ENCODE results near the gene MASP2.
A peak's percentile ranks its signal among the peaks of the same experiment; 100 is the strongest.
"Not testable (repeated sequence)": the region's sequence is repeated elsewhere in the genome, so short reads cannot be mapped to it uniquely, and the experiment has no call there.

MASP2 gene

GRCh38 chr1:11037019-11037739 is 9.9 kb downstream of the MASP2 start:
- DNase-seq, result not testable (repeated sequence)

DNA sequence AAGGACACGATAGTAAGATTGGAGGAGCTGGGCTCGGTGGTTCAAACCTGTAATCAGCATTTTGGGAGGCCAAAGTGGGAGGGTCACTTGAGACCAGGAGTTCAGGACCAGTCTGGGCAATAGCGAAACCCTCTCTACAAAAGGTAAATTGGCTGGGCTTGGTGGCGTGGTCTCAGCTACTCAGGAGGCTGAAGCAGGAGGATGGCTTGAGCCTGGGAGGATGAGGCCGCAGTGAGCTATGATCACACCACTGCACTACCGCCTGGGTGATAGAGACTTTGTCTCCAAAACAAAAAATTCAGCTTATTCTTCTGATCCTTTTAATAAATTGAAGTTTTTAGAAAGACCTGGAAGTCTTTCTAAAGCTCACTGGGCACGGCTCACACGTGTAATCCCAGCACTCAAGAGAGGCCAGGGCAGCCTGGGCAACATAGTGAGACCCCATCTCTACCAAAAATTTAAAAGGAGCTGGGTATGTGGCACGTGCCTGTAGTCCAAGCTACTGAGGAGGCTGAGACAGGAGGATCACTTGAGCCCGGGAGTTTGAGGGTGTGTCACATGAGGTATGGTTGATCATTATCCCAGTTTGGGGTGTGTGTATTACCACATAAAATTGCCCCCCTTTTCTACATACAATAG is 15.3 kb downstream of the MASP2 start:
- no peak for DNase-seq

- no peak for DNase-seq
These were observed 16.2 kb downstream of the MASP2 start for GRCh38 chr1:11030865-11031264.

DNA sequence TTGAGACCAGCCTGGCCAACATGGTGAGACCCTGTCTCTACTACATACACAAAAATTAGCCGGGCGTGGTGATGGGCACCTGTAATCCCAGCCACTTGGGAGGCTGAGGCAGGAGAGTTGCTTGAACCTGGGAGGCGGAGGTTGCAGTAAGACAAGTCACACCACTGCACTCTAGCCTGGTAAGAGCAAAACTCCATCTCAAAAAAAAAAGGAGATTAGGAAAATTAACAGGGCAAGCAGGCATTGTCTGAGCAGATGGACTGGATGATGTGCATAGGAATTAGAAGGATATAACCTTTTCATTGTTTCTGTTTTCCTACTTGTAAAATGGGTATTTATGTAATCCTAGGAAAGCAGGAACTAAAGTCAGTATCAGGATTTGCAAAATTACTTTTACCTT is 19.0 kb downstream of the MASP2 start:
- DNase-seq, result no peak

- no peak for DNase-seq
These were observed 19.7 kb downstream of the MASP2 start for GRCh38 chr1:11027316-11027715.

- no peak for DNase-seq
These were observed 20.1 kb downstream of the MASP2 start for GRCh38 chr1:11026903-11027302.

GRCh38 chr1:11026052-11026451 is 21.0 kb downstream of the MASP2 start:
- no peak for DNase-seq

- no peak for DNase-seq
These were observed 21.4 kb downstream of the MASP2 start for GRCh38 chr1:11025618-11026017.

GRCh38 chr1:11024874-11025203 is 22.2 kb downstream of the MASP2 start:
- DNase-seq, result no peak

- no peak for DNase-seq
These were observed 22.7 kb downstream of the MASP2 start for GRCh38 chr1:11024154-11024873.

DNA sequence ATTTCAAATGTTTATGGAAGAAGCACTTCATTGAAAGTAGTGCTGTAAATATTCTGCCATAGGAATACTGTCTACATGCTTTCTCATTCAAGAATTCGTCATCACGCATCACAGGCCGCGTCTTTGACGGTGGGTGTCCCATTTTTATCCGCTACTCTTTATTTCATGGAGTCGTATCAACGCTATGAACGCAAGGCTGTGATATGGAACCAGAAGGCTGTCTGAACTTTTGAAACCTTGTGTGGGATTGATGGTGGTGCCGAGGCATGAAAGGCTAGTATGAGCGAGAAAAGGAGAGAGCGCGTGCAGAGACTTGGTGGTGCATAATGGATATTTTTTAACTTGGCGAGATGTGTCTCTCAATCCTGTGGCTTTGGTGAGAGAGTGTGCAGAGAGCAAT is 23.8 kb downstream of the MASP2 start:
- DNase-seq, result no peak

GRCh38 chr1:11019971-11020370 is 27.1 kb downstream of the MASP2 start:
- DNase-seq, result no peak

DNA sequence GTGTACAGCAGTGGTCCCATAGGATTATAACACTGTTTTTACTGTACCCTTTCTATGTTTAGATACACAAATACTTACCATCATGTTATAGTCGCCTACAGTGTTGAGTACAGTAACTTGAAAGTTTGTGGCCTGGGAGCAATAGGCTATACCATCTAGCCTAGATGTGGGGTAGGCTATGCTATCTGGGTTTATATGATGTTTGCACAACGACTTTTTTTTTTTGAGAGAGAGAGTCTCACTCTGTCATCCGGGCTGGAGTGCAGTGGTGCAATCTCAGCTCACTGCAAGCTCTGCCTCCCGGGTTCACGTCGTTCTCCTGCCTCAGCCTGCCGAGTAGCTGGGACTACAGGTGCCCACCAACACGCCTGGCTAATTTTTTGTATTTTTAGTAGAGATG is 27.7 kb downstream of the MASP2 start:
- not testable (repeated sequence) for DNase-seq

DNA sequence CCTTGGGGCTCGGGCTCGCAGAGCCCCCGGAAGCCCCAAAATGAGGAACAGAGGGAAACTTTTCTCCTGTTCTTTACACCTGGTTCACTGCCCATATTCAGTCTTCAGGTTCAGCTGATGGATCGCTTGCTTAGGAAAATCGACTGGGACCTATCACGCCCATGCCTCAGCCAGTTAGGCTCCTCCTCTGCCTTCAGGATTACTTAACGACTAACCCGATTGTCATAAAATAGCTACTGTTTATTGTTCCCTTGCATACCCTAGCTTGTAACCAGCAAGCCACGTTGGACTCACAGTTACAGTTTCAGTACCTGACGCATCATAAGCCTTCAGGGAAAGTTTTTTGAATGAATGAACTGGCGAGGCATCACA is 33.9 kb downstream of the MASP2 start:
- DNase-seq, result no peak

GRCh38 chr1:11012260-11013159 is 34.5 kb downstream of the MASP2 start, which contains the start of gene TARDBP:
Gene TARDBP (plus strand): TSS chr1:11012654. CDS start chr1:11013728, 1,074 bp downstream.
- peak; percentile 91 for DNase-seq

DNA sequence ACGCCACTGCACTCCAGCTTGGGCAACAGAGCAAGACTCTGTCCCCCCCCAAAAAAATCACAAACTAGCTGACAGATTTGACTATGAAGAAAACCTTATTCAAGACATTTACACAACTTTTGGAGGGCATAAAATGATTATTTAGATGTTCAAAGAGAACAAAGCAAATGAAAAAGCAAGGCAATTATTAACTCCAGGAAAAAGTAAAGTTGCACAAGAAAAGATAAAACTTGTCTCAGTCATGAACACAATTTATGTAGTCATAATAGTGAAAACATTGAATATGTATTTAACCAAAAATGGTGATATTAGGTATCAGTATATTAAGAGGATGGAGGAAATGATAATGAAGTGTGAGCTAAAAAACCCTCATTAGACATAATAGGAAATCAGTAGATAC is 46.5 kb downstream of the MASP2 start:
- no peak for DNase-seq

GRCh38 chr1:10996100-10996499 is 50.9 kb downstream of the MASP2 start:
- no peak for DNase-seq

GRCh38 chr1:10992864-10993263 is 54.2 kb downstream of the MASP2 start:
- DNase-seq, result no peak

GRCh38 chr1:10992004-10992403 is 55.0 kb downstream of the MASP2 start:
- DNase-seq, result not testable (repeated sequence)

GRCh38 chr1:10990828-10991227 is 56.2 kb downstream of the MASP2 start:
- no peak for DNase-seq

DNA sequence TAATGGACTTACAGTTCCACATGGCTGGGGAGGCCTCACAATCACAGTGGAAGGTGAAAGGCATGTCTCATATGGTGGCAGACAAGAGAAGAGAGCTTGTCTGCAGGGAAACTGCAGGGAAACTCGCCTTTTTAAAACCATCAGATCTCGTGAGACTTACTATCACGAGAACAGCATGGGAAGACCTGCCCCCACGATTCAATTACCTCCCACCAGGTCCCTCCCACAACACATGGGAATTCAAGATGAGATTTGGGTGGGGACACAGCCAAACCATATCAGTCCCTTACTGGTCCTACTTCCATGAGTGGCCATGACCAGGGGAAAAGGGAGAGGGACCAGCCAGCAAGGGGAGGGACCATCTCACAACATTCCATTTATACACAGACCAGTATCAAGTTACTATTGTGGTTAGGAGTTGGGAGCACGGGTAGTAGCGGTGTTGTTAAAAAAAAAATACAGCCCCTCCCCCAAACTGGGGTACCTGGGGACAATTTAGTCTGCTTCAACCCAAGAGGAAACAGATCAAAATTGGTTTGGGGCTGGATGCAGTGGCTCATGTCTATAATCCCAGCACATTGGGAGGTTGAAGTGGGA is 57.0 kb downstream of the MASP2 start:
- DNase-seq, result not testable (repeated sequence)

DNA sequence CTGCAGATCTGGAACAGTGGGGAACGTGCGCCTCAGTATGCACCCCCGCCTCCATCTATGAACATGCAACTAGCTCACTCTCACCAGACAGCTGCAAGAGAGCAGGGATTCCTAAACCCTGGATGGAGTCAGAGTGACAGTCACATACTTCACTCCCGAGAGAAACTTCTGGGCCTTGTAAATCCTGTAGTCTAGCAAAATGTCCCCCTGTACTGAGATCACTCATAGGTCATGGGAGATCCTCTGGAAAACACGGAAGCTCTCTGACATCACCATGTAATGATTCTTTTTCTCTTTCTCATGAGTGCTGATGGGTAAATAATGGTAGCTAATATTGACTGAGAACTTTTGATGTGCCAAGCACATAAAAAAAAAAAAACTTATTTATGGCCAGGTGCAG is 57.9 kb downstream of the MASP2 start:
- DNase-seq, result no peak

Data from activated CD4-positive, alpha-beta T cell treated with anti-CD3 and anti-CD28 coated beads, Interleukin-10, Interleukin-2, amounts not matched to agents 100 ng/mL and 50 ng/mL, durations not matched to agents 16 hours and 8 hours (primary cell).